ENCODE results near the gene RBM20.
A peak's percentile ranks its signal among the peaks of the same experiment; 100 is the strongest.

Gene RBM20

GRCh38 chr10:110770243-110770642, 126.1 kb downstream of the RBM20 start:
- intact Hi-C loops (cut with DNase I), result no loop called here
- no peak for DNase-seq

GRCh38 chr10:110771486-110771885, 127.3 kb downstream of the RBM20 start:
- DNase-seq, result no peak
- intact Hi-C loops (cut with DNase I), result no loop called here

GRCh38 chr10:110771991-110772390, 127.9 kb downstream of the RBM20 start:
- no peak for DNase-seq
- intact Hi-C loops (cut with DNase I), result no loop called here

GRCh38 chr10:110772454-110773025, 128.4 kb downstream of the RBM20 start:
- DNase-seq, result no peak
- intact Hi-C loops (cut with DNase I), result no loop called here

- DNase-seq, result no peak
- intact Hi-C loops (cut with DNase I), result no loop called here
Measured at GRCh38 chr10:110773693-110774068, 129.5 kb downstream of the RBM20 start.

GRCh38 chr10:110774069-110775019, 130.2 kb downstream of the RBM20 start:
- intact Hi-C loops (cut with DNase I), result no loop called here
- no peak for DNase-seq

- no peak for DNase-seq
- intact Hi-C loops (cut with DNase I), result no loop called here
Measured at GRCh38 chr10:110775020-110775375, 130.9 kb downstream of the RBM20 start.

- DNase-seq, result no peak
- intact Hi-C loops (cut with DNase I), result no loop called here
Measured at GRCh38 chr10:110775406-110775805, 131.3 kb downstream of the RBM20 start.

- intact Hi-C loops (cut with DNase I), result no loop called here
- peak in 20 of 42 donors; percentile 21 to 73 (median 48) for DNase-seq
Measured at GRCh38 chr10:110777017-110777416, 132.9 kb downstream of the RBM20 start.

GRCh38 chr10:110777661-110778060, 133.5 kb downstream of the RBM20 start:
- intact Hi-C loops (cut with DNase I), result no loop called here
- DNase-seq, result no peak

- intact Hi-C loops (cut with DNase I), result no loop called here
- peak in 16 of 42 donors; percentile 16 to 77 (median 44) for DNase-seq
Measured at GRCh38 chr10:110778211-110778610, 134.1 kb downstream of the RBM20 start.

- no peak for DNase-seq
Measured at GRCh38 chr10:110779489-110779888, 135.4 kb downstream of the RBM20 start.

GRCh38 chr10:110780704-110781103, 136.6 kb downstream of the RBM20 start:
- intact Hi-C loops (cut with DNase I), result no loop called here
- no peak for DNase-seq

More at GRCh38 chr10:110779489-110779888, 135.4 kb downstream of the RBM20 start:
- intact Hi-C loops (cut with DNase I), result no loop called here

GRCh38 chr10:110781139-110781538, 137.0 kb downstream of the RBM20 start:
- intact Hi-C loops (cut with DNase I), result no loop called here
- no peak for DNase-seq

- DNase-seq, result no peak
- intact Hi-C loops (cut with DNase I), result no loop called here
Measured at GRCh38 chr10:110782616-110783015, 138.5 kb downstream of the RBM20 start.

- peak in 12 of 42 donors; percentile 22 to 59 (median 40) for DNase-seq
- intact Hi-C loops (cut with DNase I), result no loop called here
Measured at GRCh38 chr10:110783509-110784107, 139.5 kb downstream of the RBM20 start.

- intact Hi-C loops (cut with DNase I), result no loop called here
- no peak for DNase-seq
Measured at GRCh38 chr10:110784198-110784597, 140.1 kb downstream of the RBM20 start.

- no peak for DNase-seq
- intact Hi-C loops (cut with DNase I), result no loop called here
Measured at GRCh38 chr10:110786172-110786571, 142.0 kb downstream of the RBM20 start.

- DNase-seq, result peak in 1 of 42 donors; percentile 24
- intact Hi-C loops (cut with DNase I), result no loop called here
Measured at GRCh38 chr10:110788620-110789385, 144.7 kb downstream of the RBM20 start.
